ENCODE measurements around the gene TOB1. TPM values are rescaled to one million over a fixed set of nuclear protein-coding genes. Genes with fewer than 3 reads are reported as not detected.

TOB1 gene
- polyA plus RNA-seq (ENCODE audit: insufficient read length in 12 of 12), result 10 to 100 TPM in 11 of 12 donors, not detected in 1; 47.3 to 95.9 (median 58.0) TPM
- long read RNA-seq, donor 1, transcript TOB1-202 (2 exons, 2,229 nt), result major isoform, 47 of 264 reads
- long read RNA-seq, donor 1, partial matches to known transcripts, result 217 of 264 reads
- long read RNA-seq, donor 1, other reads (novel, unspliced or antisense), result 0 of 264 reads
- long read RNA-seq, donor 2, transcript TOB1-202 (2 exons, 2,229 nt), result major isoform, 30 of 184 reads
- long read RNA-seq, donor 2, partial matches to known transcripts, result 151 of 184 reads
- long read RNA-seq, donor 2, other reads (novel, unspliced or antisense), result 0 of 184 reads
- long read RNA-seq, donor 3, transcript TOB1-202 (2 exons, 2,229 nt), result major isoform, 18 of 18 reads
- long read RNA-seq, donor 3, partial matches to known transcripts, result 0 of 18 reads
- long read RNA-seq, donor 3, other reads (novel, unspliced or antisense), result 0 of 18 reads
- long read RNA-seq, donor 4, transcript TOB1-202 (2 exons, 2,229 nt), result major isoform, 14 of 14 reads
- long read RNA-seq, donor 4, partial matches to known transcripts, result 0 of 14 reads
- long read RNA-seq, donor 4, other reads (novel, unspliced or antisense), result 0 of 14 reads
- long read RNA-seq, donor 5, transcript TOB1-202 (2 exons, 2,229 nt), result major isoform, 31 of 253 reads
- long read RNA-seq, donor 5, partial matches to known transcripts, result 222 of 253 reads
- long read RNA-seq, donor 5, other reads (novel, unspliced or antisense), result 0 of 253 reads
- long read RNA-seq, donor 6, transcript TOB1-202 (2 exons, 2,229 nt), result major isoform, 15 of 15 reads
- long read RNA-seq, donor 6, partial matches to known transcripts, result 0 of 15 reads
- long read RNA-seq, donor 6, other reads (novel, unspliced or antisense), result 0 of 15 reads
- long read RNA-seq, donor 7, transcript TOB1-202 (2 exons, 2,229 nt), result major isoform, 15 of 15 reads
- long read RNA-seq, donor 7, partial matches to known transcripts, result 0 of 15 reads
- long read RNA-seq, donor 7, other reads (novel, unspliced or antisense), result 0 of 15 reads
- long read RNA-seq, donor 8, transcript TOB1-202 (2 exons, 2,229 nt), result major isoform, 30 of 212 reads
- long read RNA-seq, donor 8, partial matches to known transcripts, result 182 of 212 reads
- long read RNA-seq, donor 8, other reads (novel, unspliced or antisense), result 0 of 212 reads
- long read RNA-seq, donor 9, transcript TOB1-202 (2 exons, 2,229 nt), result major isoform, 12 of 81 reads
- long read RNA-seq, donor 9, partial matches to known transcripts, result 69 of 81 reads
- long read RNA-seq, donor 9, other reads (novel, unspliced or antisense), result 0 of 81 reads
- long read RNA-seq, donor 10, transcript TOB1-202 (2 exons, 2,229 nt), result major isoform, 33 of 34 reads
- long read RNA-seq, donor 10, partial matches to known transcripts, result 0 of 34 reads
- long read RNA-seq, donor 10, other reads (novel, unspliced or antisense), result 0 of 34 reads
- long read RNA-seq, donor 11, transcript TOB1-202 (2 exons, 2,229 nt), result major isoform, 25 of 31 reads
- long read RNA-seq, donor 11, partial matches to known transcripts, result 0 of 31 reads
- long read RNA-seq, donor 11, other reads (novel, unspliced or antisense), result 5 of 31 reads

GRCh38 chr17:50866261-50866949 lies at the start of gene TOB1:
TSS of gene TOB1 (minus strand) at chr17:50866354. CDS start at chr17:50864017, 2,337 bp downstream.
- peak; percentile 96 for DNase-seq

GRCh38 chr17:50914505-50915063 lies 48.4 kb upstream of the TOB1 start:
- no peak for DNase-seq

- no peak for DNase-seq
Observed at GRCh38 chr17:50913120-50913519, 47.0 kb upstream of the TOB1 start.

- no peak for DNase-seq
Observed at GRCh38 chr17:50911890-50912289, 45.7 kb upstream of the TOB1 start.

GRCh38 chr17:50911450-50911849 lies 45.3 kb upstream of the TOB1 start:
- DNase-seq, result no peak

- no peak for DNase-seq
Observed at GRCh38 chr17:50909765-50910605, 43.8 kb upstream of the TOB1 start.

GRCh38 chr17:50908860-50909764 lies 43.0 kb upstream of the TOB1 start:
- no peak for DNase-seq

GRCh38 chr17:50908140-50908859 lies 42.1 kb upstream of the TOB1 start:
- DNase-seq, result no peak

GRCh38 chr17:50906443-50906842 lies 40.3 kb upstream of the TOB1 start:
- no peak for DNase-seq

- no peak for DNase-seq
Observed at GRCh38 chr17:50905460-50905803, 39.3 kb upstream of the TOB1 start.

GRCh38 chr17:50904518-50905459 lies 38.6 kb upstream of the TOB1 start:
- DNase-seq, result no peak

GRCh38 chr17:50903604-50904517 lies 37.7 kb upstream of the TOB1 start:
- no peak for DNase-seq

- no peak for DNase-seq
Observed at GRCh38 chr17:50902372-50903353, 36.5 kb upstream of the TOB1 start.

GRCh38 chr17:50900383-50900892 lies 34.3 kb upstream of the TOB1 start:
- no peak for DNase-seq

All from muscle of arm (tissue), 14 donors.